A549 (cell line): ENCODE results near the gene DMPK.

Experiments used
- EP300 ChIP-seq, 2 experiments: fragments of >200 bp; sonication (Bioruptor Twin); formaldehyde crosslinking; IDR thresholded peaks; 2 replicates in 1 of 2; 3 replicates in 1 of 2; pipeline ENCODE4 v1.6.1; 2016 to 2017
- REST ChIP-seq: fragments of 200-600 bp; sonication (generic); IDR thresholded peaks from 2 replicates; pipeline ENCODE4 v1.6.1; 2016; ENCODE audit warnings: antibody characterized with exemption, mild to moderate bottlenecking, moderate library complexity

DNA sequence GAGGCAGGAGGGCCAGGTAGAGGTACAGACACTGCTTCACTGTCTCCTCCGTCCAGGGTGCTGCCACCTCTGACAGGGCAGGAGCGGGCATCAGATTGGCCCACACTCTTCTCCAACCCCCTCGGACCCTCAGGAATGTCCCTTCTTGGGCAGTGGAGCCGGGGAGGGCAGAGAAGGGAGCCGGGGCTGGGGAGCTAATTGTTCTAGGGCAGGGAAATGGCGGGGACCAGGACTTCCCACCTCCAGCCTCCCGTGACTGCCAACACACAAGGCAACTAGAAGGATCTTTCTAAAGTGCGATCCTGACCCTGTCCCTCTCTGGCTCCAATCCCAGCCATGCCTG, 42.9 kb upstream of the DMPK start:
- TF ChIP-seq EP300 (IDR thresholded peaks at IDR 0.05) = no peak
- TF ChIP-seq REST = no peak
